Measurements from ENCODE around the gene ARHGDIG.
"Not testable (repeated sequence)": the region's sequence is repeated elsewhere in the genome, so short reads cannot be mapped to it uniquely, and the experiment has no call there.

ARHGDIG gene

GRCh38 chr16:254461-254860 is 25.9 kb upstream of the ARHGDIG start:
- Histone ChIP-seq H2AFZ (ENCODE audit: low read length) (no peak overlapping the region), H2BK12ac (ENCODE audit: low read length) (no peak overlapping the region), H4K8ac (ENCODE audit: low read depth, low read length) (no peak overlapping the region), H3K27ac (replicated peaks; ENCODE audit: low read length) (no peak overlapping the region), H3K79me1 (ENCODE audit: low read depth, low read length) (peaks cover 7% of the 10 kb centered on the region), H3K4me3 (ENCODE audit: low read length in 2 of 2) (no peak overlapping the region), H3K18ac (ENCODE audit: low read length) (no peak overlapping the region), H3K9ac (ENCODE audit: low read depth, low read length, poor library complexity) (no peak overlapping the region), H3K36me3 (replicated peaks in 1 of 2; ENCODE audit: control insufficient read depth in 2 of 2, insufficient read depth in 2 of 2, low read length in 2 of 2) (peaks cover 19 to 68% of the 10 kb centered on the region in 2 donors), H3K4ac (ENCODE audit: low read length) (no peak overlapping the region), H2AK5ac (ENCODE audit: low read depth, low read length) (no peak overlapping the region), H2BK15ac (ENCODE audit: low read length) (no peak overlapping the region), H4K91ac (ENCODE audit: low read depth, low read length, poor library complexity) (no peak overlapping the region), H3K4me2 (ENCODE audit: insufficient read depth, low read length, poor library complexity, severe bottlenecking) (no peak overlapping the region), H3K4me1 (ENCODE audit: control insufficient read depth in 2 of 2, insufficient read depth in 1 of 2, low read depth in 1 of 2, low read length in 2 of 2) (no peaks in the 10 kb centered on the region), H2BK120ac (ENCODE audit: low read depth, low read length) (no peak overlapping the region), H3K27me3 (ENCODE audit: control insufficient read depth in 3 of 3, insufficient read depth in 3 of 3, low read depth in 1 of 3, low read length in 3 of 3) (no peaks in the 10 kb centered on the region), H3K9me3 (replicated peaks in 1 of 2; ENCODE audit: control insufficient read depth in 2 of 2, insufficient read depth in 1 of 2, low read depth in 1 of 2, low read length in 2 of 2) (no peaks in the 10 kb centered on the region), H2BK5ac (ENCODE audit: low read length) (no peak overlapping the region), H3K14ac (ENCODE audit: low read length) (no peak overlapping the region), H3K23ac (ENCODE audit: low read depth, low read length, poor library complexity) (no peak overlapping the region)
- WGBS, 2 donors (ENCODE audit: extremely low coverage in 2 of 2, insufficient read length in 2 of 2, insufficient replicate concordance in 1 of 2), result no CpG with 5 or more reads among the region's 25 CpGs
- DNase-seq (ENCODE audit: low spot score), result no peak

- no peak overlapping the region for H2BK12ac ChIP-seq (ENCODE audit: low read length)
- H4K91ac ChIP-seq (ENCODE audit: low read depth, low read length, poor library complexity), result no peak overlapping the region
- H2AFZ ChIP-seq (ENCODE audit: low read length), result no peak overlapping the region
- no peak for DNase-seq (ENCODE audit: low spot score)
- H2BK15ac ChIP-seq (ENCODE audit: low read length), result no peak overlapping the region
- no peak overlapping the region for H2AK5ac ChIP-seq (ENCODE audit: low read depth, low read length)
- H2BK120ac ChIP-seq (ENCODE audit: low read depth, low read length), result no peak overlapping the region
- no peak overlapping the region for H3K27ac ChIP-seq (replicated peaks; ENCODE audit: low read length)
- H3K4me3 ChIP-seq (ENCODE audit: low read length in 2 of 2), result no peak overlapping the region
- H3K9me3 ChIP-seq (replicated peaks in 1 of 2; ENCODE audit: control insufficient read depth in 2 of 2, insufficient read depth in 1 of 2, low read depth in 1 of 2, low read length in 2 of 2), result no peaks in the 10 kb centered on the region
- no peak overlapping the region for H3K9ac ChIP-seq (ENCODE audit: low read depth, low read length, poor library complexity)
- H2BK5ac ChIP-seq (ENCODE audit: low read length), result no peak overlapping the region
- H3K27me3 ChIP-seq (ENCODE audit: control insufficient read depth in 3 of 3, insufficient read depth in 3 of 3, low read depth in 1 of 3, low read length in 3 of 3), result no peaks in the 10 kb centered on the region
- no peak overlapping the region for H4K8ac ChIP-seq (ENCODE audit: low read depth, low read length)
- H3K36me3 ChIP-seq (replicated peaks in 1 of 2; ENCODE audit: control insufficient read depth in 2 of 2, insufficient read depth in 2 of 2, low read length in 2 of 2), result peaks cover 22 to 70% of the 10 kb centered on the region in 2 donors
- H3K4me1 ChIP-seq (ENCODE audit: control insufficient read depth in 2 of 2, insufficient read depth in 1 of 2, low read depth in 1 of 2, low read length in 2 of 2), result no peaks in the 10 kb centered on the region
- H3K23ac ChIP-seq (ENCODE audit: low read depth, low read length, poor library complexity), result no peak overlapping the region
- no peak overlapping the region for H3K18ac ChIP-seq (ENCODE audit: low read length)
- H3K14ac ChIP-seq (ENCODE audit: low read length), result no peak overlapping the region
- H3K79me1 ChIP-seq (ENCODE audit: low read depth, low read length), result peaks cover 6% of the 10 kb centered on the region
- H3K4me2 ChIP-seq (ENCODE audit: insufficient read depth, low read length, poor library complexity, severe bottlenecking), result no peak overlapping the region
- no peak overlapping the region for H3K4ac ChIP-seq (ENCODE audit: low read length)
- WGBS, 2 donors (ENCODE audit: extremely low coverage in 2 of 2, insufficient read length in 2 of 2, insufficient replicate concordance in 1 of 2), result no CpG with 5 or more reads among the region's 6 CpGs
Observed at GRCh38 chr16:255183-255582, 25.2 kb upstream of the ARHGDIG start.

GRCh38 chr16:258091-258490 is 22.3 kb upstream of the ARHGDIG start:
- DNase-seq (ENCODE audit: low spot score); H3K9ac ChIP-seq (ENCODE audit: low read depth, low read length, poor library complexity); H3K27me3 ChIP-seq (ENCODE audit: control insufficient read depth in 3 of 3, insufficient read depth in 3 of 3, low read depth in 1 of 3, low read length in 3 of 3); H3K4me3 ChIP-seq (ENCODE audit: low read length in 2 of 2); H3K14ac ChIP-seq (ENCODE audit: low read length); H2BK5ac ChIP-seq (ENCODE audit: low read length); H3K4ac ChIP-seq (ENCODE audit: low read length); H2BK15ac ChIP-seq (ENCODE audit: low read length); H3K9me3 ChIP-seq (replicated peaks in 1 of 2; ENCODE audit: control insufficient read depth in 2 of 2, insufficient read depth in 1 of 2, low read depth in 1 of 2, low read length in 2 of 2); H3K4me1 ChIP-seq (ENCODE audit: control insufficient read depth in 2 of 2, insufficient read depth in 1 of 2, low read depth in 1 of 2, low read length in 2 of 2); H3K27ac ChIP-seq (replicated peaks; ENCODE audit: low read length); H2AK5ac ChIP-seq (ENCODE audit: low read depth, low read length); H3K23ac ChIP-seq (ENCODE audit: low read depth, low read length, poor library complexity); H4K8ac ChIP-seq (ENCODE audit: low read depth, low read length); H3K4me2 ChIP-seq (ENCODE audit: insufficient read depth, low read length, poor library complexity, severe bottlenecking); H2BK12ac ChIP-seq (ENCODE audit: low read length); H2BK120ac ChIP-seq (ENCODE audit: low read depth, low read length); H4K91ac ChIP-seq (ENCODE audit: low read depth, low read length, poor library complexity); H2AFZ ChIP-seq (ENCODE audit: low read length); H3K79me1 ChIP-seq (ENCODE audit: low read depth, low read length); H3K18ac ChIP-seq (ENCODE audit: low read length): not testable (repeated sequence)
- WGBS, 2 donors (ENCODE audit: extremely low coverage in 2 of 2, insufficient read length in 2 of 2, insufficient replicate concordance in 1 of 2), result no CpG with 5 or more reads among the region's 13 CpGs
- peaks cover 39 to 76% of the 10 kb centered on the region in 2 donors for H3K36me3 ChIP-seq (replicated peaks in 1 of 2; ENCODE audit: control insufficient read depth in 2 of 2, insufficient read depth in 2 of 2, low read length in 2 of 2)

- H3K9me3 ChIP-seq (replicated peaks in 1 of 2; ENCODE audit: control insufficient read depth in 2 of 2, insufficient read depth in 1 of 2, low read depth in 1 of 2, low read length in 2 of 2), result no peaks in the 10 kb centered on the region
- no CpG with 5 or more reads among the region's 10 CpGs for WGBS, 2 donors (ENCODE audit: extremely low coverage in 2 of 2, insufficient read length in 2 of 2, insufficient replicate concordance in 1 of 2)
- no peak for DNase-seq (ENCODE audit: low spot score)
- no peaks in the 10 kb centered on the region for H3K4me1 ChIP-seq (ENCODE audit: control insufficient read depth in 2 of 2, insufficient read depth in 1 of 2, low read depth in 1 of 2, low read length in 2 of 2)
- H3K27me3 ChIP-seq (ENCODE audit: control insufficient read depth in 3 of 3, insufficient read depth in 3 of 3, low read depth in 1 of 3, low read length in 3 of 3), result no peaks in the 10 kb centered on the region
- H4K8ac ChIP-seq (ENCODE audit: low read depth, low read length), result no peak overlapping the region
- no peak overlapping the region for H2BK12ac ChIP-seq (ENCODE audit: low read length)
- H3K4me3 ChIP-seq (ENCODE audit: low read length in 2 of 2), result no peak overlapping the region
- H3K4ac ChIP-seq (ENCODE audit: low read length), result no peak overlapping the region
- peaks cover 6% of the 10 kb centered on the region for H3K79me1 ChIP-seq (ENCODE audit: low read depth, low read length)
- no peak overlapping the region for H3K27ac ChIP-seq (replicated peaks; ENCODE audit: low read length)
- H3K14ac ChIP-seq (ENCODE audit: low read length), result no peak overlapping the region
- no peak overlapping the region for H2BK15ac ChIP-seq (ENCODE audit: low read length)
- H3K18ac ChIP-seq (ENCODE audit: low read length), result no peak overlapping the region
- H3K4me2 ChIP-seq (ENCODE audit: insufficient read depth, low read length, poor library complexity, severe bottlenecking), result no peak overlapping the region
- H3K9ac ChIP-seq (ENCODE audit: low read depth, low read length, poor library complexity), result no peak overlapping the region
- H3K23ac ChIP-seq (ENCODE audit: low read depth, low read length, poor library complexity), result no peak overlapping the region
- H4K91ac ChIP-seq (ENCODE audit: low read depth, low read length, poor library complexity), result no peak overlapping the region
- H3K36me3 ChIP-seq (replicated peaks in 1 of 2; ENCODE audit: control insufficient read depth in 2 of 2, insufficient read depth in 2 of 2, low read length in 2 of 2), result peaks cover 44 to 76% of the 10 kb centered on the region in 2 donors
- no peak overlapping the region for H2AFZ ChIP-seq (ENCODE audit: low read length)
- H2BK5ac ChIP-seq (ENCODE audit: low read length), result no peak overlapping the region
- no peak overlapping the region for H2BK120ac ChIP-seq (ENCODE audit: low read depth, low read length)
- no peak overlapping the region for H2AK5ac ChIP-seq (ENCODE audit: low read depth, low read length)
Observed at GRCh38 chr16:259226-259625, 21.2 kb upstream of the ARHGDIG start.
